Common myeloid progenitor, CD34-positive (primary cell): ENCODE data around the gene ENTPD2.

Experiments used
- CTCF ChIA-PET: fragments of 350-600 bp; sonication (Branson Sonifier 250); formaldehyde crosslinking; loops from one replicate; lab custom pipeline; 2021; ENCODE audit warnings: antibody characterized with exemption; lab: Charles Lee
- POLR2A ChIA-PET: fragments of 350-600 bp; sonication (Branson Sonifier 250); formaldehyde crosslinking; loops from one replicate; lab custom pipeline; 2021; ENCODE audit warnings: antibody characterized with exemption; lab: Charles Lee
- DNase-seq, 3 donors: peaks; one replicate each; pipeline versions ENCODE4 v3.0.0 to v3.0.0-alpha.2; 2013
- H3K27ac ChIP-seq, 2 experiments: 1 replicate in 1 of 2; 2 replicates in 1 of 2; pipeline ENCODE4 v1.7.0; 2013; ENCODE audit warnings: inconsistent platforms in 2 of 2, low read length in 2 of 2, mild to moderate bottlenecking in 2 of 2, low read depth in 1 of 2, moderate library complexity in 1 of 2; ENCODE audit not compliant: severe bottlenecking in 2 of 2, insufficient read depth in 1 of 2, poor library complexity in 1 of 2
- H3K27me3 ChIP-seq, 5 experiments: replicated peaks in 2 of 5; 1 replicate in 3 of 5; 2 replicates in 2 of 5; pipeline versions ENCODE4 v1.6.1 to v1.7.0; 2013; ENCODE audit warnings: low read length in 4 of 5, mild to moderate bottlenecking in 2 of 5, moderate library complexity in 2 of 5, inconsistent platforms in 1 of 5; ENCODE audit not compliant: insufficient read depth in 5 of 5, control insufficient read depth in 4 of 5
- H3K36me3 ChIP-seq, 4 experiments: 1 replicate in 2 of 4; 2 replicates in 2 of 4; pipeline versions ENCODE4 v1.6.1 to v1.7.0; 2013; ENCODE audit warnings: low read length in 3 of 4, control low read depth in 1 of 4, mild to moderate bottlenecking in 1 of 4; ENCODE audit not compliant: control insufficient read depth in 4 of 4, insufficient read depth in 4 of 4
- H3K4me1 ChIP-seq, 4 experiments: 1 replicate in 3 of 4; 2 replicates in 1 of 4; pipeline versions ENCODE4 v1.6.1 to v1.7.1; 2013; ENCODE audit warnings: low read length in 3 of 4, mild to moderate bottlenecking in 3 of 4, control low read depth in 1 of 4, inconsistent platforms in 1 of 4, moderate library complexity in 1 of 4; ENCODE audit not compliant: control insufficient read depth in 4 of 4, insufficient read depth in 4 of 4; ENCODE audit errors: control extremely low read depth in 1 of 4
- H3K4me3 ChIP-seq, 7 experiments: 1 replicate in 4 of 7; 2 replicates in 3 of 7; pipeline versions ENCODE4 v1.5.1 to v1.7.0; 2013; ENCODE audit warnings: mild to moderate bottlenecking in 7 of 7, low read length in 6 of 7, moderate library complexity in 6 of 7, inconsistent platforms in 2 of 7, low read depth in 2 of 7, control low read depth in 1 of 7; ENCODE audit not compliant: insufficient read depth in 4 of 7, control insufficient read depth in 1 of 7; ENCODE audit errors: extremely low read depth in 1 of 7
- H3K9me3 ChIP-seq, 5 experiments: 1 replicate in 4 of 5; 2 replicates in 1 of 5; pipeline versions ENCODE4 v1.6.1 to v1.7.1; 2013; ENCODE audit warnings: low read length in 4 of 5, mild to moderate bottlenecking in 2 of 5, inconsistent platforms in 1 of 5, low read depth in 1 of 5, moderate library complexity in 1 of 5; ENCODE audit not compliant: control insufficient read depth in 4 of 5, insufficient read depth in 2 of 5; ENCODE audit errors: control extremely low read depth in 1 of 5
- whole genome bisulfite sequencing: methylation state at CpG from one replicate; pipeline ENCODE4 v1.1.5; 2013; ENCODE audit not compliant: insufficient coverage; 5-methylcytosine and 5-hydroxymethylcytosine counted together

ENTPD2 gene

DNA sequence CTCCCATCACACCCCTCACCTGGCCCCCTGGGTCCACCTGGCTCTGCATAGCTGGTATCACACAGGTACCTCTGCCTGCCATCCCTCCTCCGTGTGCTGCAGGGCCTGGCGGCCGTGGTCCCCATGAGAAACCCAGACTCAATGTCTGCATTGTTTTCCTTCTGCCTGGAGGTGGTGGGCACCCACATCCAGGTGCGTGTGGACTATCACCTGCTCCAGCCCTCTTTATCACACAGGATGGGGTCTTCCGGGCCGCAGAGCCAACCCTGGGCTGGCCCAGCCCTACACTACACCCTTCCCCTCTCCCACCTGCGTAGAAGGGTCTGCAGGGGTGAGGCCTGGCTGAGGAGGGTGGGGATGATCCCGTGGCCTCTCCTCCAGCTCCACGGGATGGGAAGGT lies 14.9 kb downstream of the ENTPD2 start:
- WGBS = 98% methylated on average over 6 of the region's 9 CpGs

GRCh38 chr9:137037483-137037882 lies 16.4 kb downstream of the ENTPD2 start:
- ChIA-PET POLR2A (interaction anchor here (0.6 kb wide), 1 partner anchor 435 kb away, joined by 5 read pairs; no protein-coding TSS in a partner anchor), CTCF (interaction anchor here (1.0 to 8.5 kb wide), 6 partner anchors 9 to 91 kb away, joined by 3 to 109 read pairs (median 16); partner anchors contain the start of genes ABCA2, C8G, FBXW5 and NPDC1)
- 98% methylated on average over 8 of the region's 10 CpGs for WGBS
- H3K27ac ChIP-seq = no peak overlapping the region
- peaks cover 0 to 49% (median 30%) of the 10 kb centered on the region in 4 experiments for H3K36me3 ChIP-seq
- H3K27me3 ChIP-seq = no peaks in the 10 kb centered on the region
- H3K4me3 ChIP-seq = no peak overlapping the region
- DNase-seq = no peak
- H3K9me3 ChIP-seq = no peaks in the 10 kb centered on the region
- peaks cover 0 to 45% (median 42%) of the 10 kb centered on the region in 4 experiments for H3K4me1 ChIP-seq

More for the DNA sequence above, 14.9 kb downstream of the ENTPD2 start:
- Histone ChIP-seq H3K27ac (no peak overlapping the region), H3K27me3 (no peaks in the 10 kb centered on the region), H3K36me3 (peaks cover 0 to 51% (median 30%) of the 10 kb centered on the region in 4 experiments), H3K4me3 (no peak overlapping the region), H3K4me1 (peaks cover 0 to 44% (median 40%) of the 10 kb centered on the region in 4 experiments), H3K9me3 (no peaks in the 10 kb centered on the region)
- ChIA-PET CTCF (interaction anchor here (1.0 to 8.5 kb wide), 7 partner anchors 14 to 91 kb away, joined by 3 to 109 read pairs (median 4); partner anchors contain the start of genes ABCA2, CLIC3 and SAPCD2), POLR2A (interaction anchor here (0.5 kb wide), 1 partner anchor 423 kb away, joined by 3 read pairs; no protein-coding TSS in a partner anchor)
- DNase-seq = no peak

- H3K36me3 ChIP-seq = peaks cover 0 to 49% (median 30%) of the 10 kb centered on the region in 4 experiments
- no peaks in the 10 kb centered on the region for H3K27me3 ChIP-seq
- no peaks in the 10 kb centered on the region for H3K9me3 ChIP-seq
- H3K4me3 ChIP-seq = no peak overlapping the region
- ChIA-PET CTCF (interaction anchor here (0.9 to 8.5 kb wide), 6 partner anchors 10 to 244 kb away, joined by 3 to 109 read pairs (median 17); partner anchors contain the start of genes ABCA2, C8G, FBXW5 and NPDC1), POLR2A (no interaction called here)
- peaks cover 0 to 49% (median 46%) of the 10 kb centered on the region in 4 experiments for H3K4me1 ChIP-seq
- WGBS = 92% methylated on average over 11 of the region's 13 CpGs
- no peak overlapping the region for H3K27ac ChIP-seq
- DNase-seq = no peak
Observed at GRCh38 chr9:137037035-137037434, 16.8 kb downstream of the ENTPD2 start.

GRCh38 chr9:137035937-137036336 lies 17.9 kb downstream of the ENTPD2 start:
- H3K36me3 ChIP-seq = peaks cover 0 to 38% (median 26%) of the 10 kb centered on the region in 4 experiments
- ChIA-PET POLR2A (interaction anchor here (0.8 kb wide), 1 partner anchor 93 kb away, joined by 4 read pairs; no protein-coding TSS in a partner anchor), CTCF (interaction anchor here (0.7 to 8.5 kb wide), 28 partner anchors 8 to 243 kb away, joined by 3 to 109 read pairs (median 5); partner anchors contain the start of genes ABCA2, C8G, CLIC3 and FBXW5)
- DNase-seq = no peak
- H3K4me3 ChIP-seq = no peak overlapping the region
- WGBS = 98% methylated on average over 7 of the region's 8 CpGs
- H3K27me3 ChIP-seq = no peaks in the 10 kb centered on the region
- H3K9me3 ChIP-seq = no peaks in the 10 kb centered on the region
- no peak overlapping the region for H3K27ac ChIP-seq
- peaks cover 0 to 49% (median 48%) of the 10 kb centered on the region in 4 experiments for H3K4me1 ChIP-seq

- Histone ChIP-seq H3K9me3 (no peaks in the 10 kb centered on the region), H3K4me1 (peaks cover 0 to 53% (median 52%) of the 10 kb centered on the region in 4 experiments), H3K27me3 (no peaks in the 10 kb centered on the region), H3K27ac (no peak overlapping the region), H3K36me3 (peaks cover 0 to 33% (median 22%) of the 10 kb centered on the region in 4 experiments), H3K4me3 (peak overlapping the region in 4 of 7 experiments; percentile 30 to 59 (median 51))
- 49% methylated on average over 5 of the region's 9 CpGs for WGBS
- ChIA-PET POLR2A (interaction anchor here (0.7 to 1.5 kb wide), 3 partner anchors 11 to 92 kb away, joined by 3 to 4 read pairs (median 4); partner anchors contain the start of gene NPDC1), CTCF (interaction anchor here (0.6 to 8.5 kb wide), 36 partner anchors 9 to 248 kb away, joined by 3 to 109 read pairs (median 4); partner anchors contain the start of genes ABCA2, C8G, CLIC3 and FBXW5)
- DNase-seq = no peak
Observed at GRCh38 chr9:137035507-137035834, 18.4 kb downstream of the ENTPD2 start.

DNA sequence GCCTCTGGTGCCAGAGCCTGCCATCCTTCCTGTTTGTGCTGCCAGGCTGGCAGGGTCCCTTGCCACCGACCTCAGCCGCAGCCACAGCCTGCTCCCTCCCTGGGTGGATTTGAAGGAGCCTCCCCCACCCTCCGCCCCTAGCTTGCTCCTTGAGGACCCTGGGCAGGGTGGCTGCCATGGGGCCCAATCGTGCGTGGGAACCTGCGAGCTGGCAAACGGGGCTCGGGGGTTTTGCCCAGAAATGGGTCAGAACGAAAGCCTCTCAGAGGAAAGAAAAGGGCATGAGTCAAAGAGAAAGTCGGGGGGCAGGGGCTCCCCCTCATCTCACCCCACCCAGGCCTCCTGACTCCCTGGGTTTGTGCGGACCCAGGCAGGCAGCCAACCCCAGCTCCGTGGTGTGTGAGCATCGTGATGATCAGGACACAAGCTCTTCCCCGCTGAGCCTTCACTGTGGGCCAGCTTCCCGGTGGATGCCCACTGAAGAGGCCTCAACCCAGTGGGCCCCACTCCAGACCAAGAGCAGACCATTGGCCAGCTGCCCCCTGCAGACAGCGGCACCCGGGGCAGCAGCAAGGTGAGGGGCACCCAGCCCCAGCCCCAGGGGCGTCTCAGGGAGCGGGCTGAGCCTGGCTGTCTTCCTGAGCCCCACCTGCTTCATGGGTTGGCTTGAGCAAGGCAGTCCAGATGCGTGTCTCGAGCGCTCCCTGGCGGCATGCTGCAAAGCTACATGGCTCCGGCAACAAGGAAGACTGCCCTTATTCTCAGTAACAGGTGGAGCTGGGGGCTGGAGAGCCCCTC lies 19.0 kb downstream of the ENTPD2 start:
- Histone ChIP-seq H3K4me1 (peaks cover 0 to 58% (median 57%) of the 10 kb centered on the region in 4 experiments), H3K4me3 (peak overlapping the region in 5 of 7 experiments; percentile 29 to 59 (median 51))
- DNase-seq = peak; percentile 91 to 96 (median 95)

More for the DNA sequence above, 19.0 kb downstream of the ENTPD2 start:
- no peaks in the 10 kb centered on the region for H3K9me3 ChIP-seq
- H3K27me3 ChIP-seq = no peaks in the 10 kb centered on the region
- WGBS = 1% methylated on average over 21 of the region's 24 CpGs
- POLR2A ChIA-PET = interaction anchor here (0.7 to 1.5 kb wide), 5 partner anchors 11 to 92 kb away, joined by 3 to 4 read pairs (median 4); partner anchors contain the start of gene NPDC1
- CTCF ChIA-PET = interaction anchor here (0.6 to 8.5 kb wide), 42 partner anchors 9 to 248 kb away, joined by 3 to 109 read pairs (median 4); partner anchors contain the start of genes ABCA2, C8G, CLIC3 and FBXW5
- H3K36me3 ChIP-seq = peaks cover 0 to 29% (median 20%) of the 10 kb centered on the region in 4 experiments
- H3K27ac ChIP-seq = peak overlapping the region in 1 of 2 experiments; percentile 58
